Kidney (tissue), 14 donors: ENCODE results near the gene NELFB. TPM values are rescaled to one million over a fixed set of nuclear protein-coding genes. Genes with fewer than 3 reads are reported as not detected.
A peak's percentile ranks its signal among the peaks of the same experiment; 100 is the strongest.

ENCODE experiments used
- DNase-seq, 5 donors: peaks; one replicate each; pipeline ENCODE4 v3.0.0-alpha.2; 2013 to 2020
- FAIRE-seq: peaks from 2 replicates; lab custom pipeline; 2012; peaks lifted over from hg19 to GRCh38; lab: Jason Lieb, UNC
- H3K27ac ChIP-seq, 2 donors: one replicate each; pipeline ENCODE4 v1.7.0; 2013; ENCODE audit warnings: low read depth in 2 of 2, low read length in 2 of 2, inconsistent platforms in 1 of 2
- H3K27me3 ChIP-seq: one replicate; pipeline ENCODE4 v1.7.1; 2013; ENCODE audit warnings: low read length, inconsistent platforms; ENCODE audit not compliant: control insufficient read depth, insufficient read depth
- H3K36me3 ChIP-seq, 3 donors: one replicate each; pipeline versions ENCODE4 v1.7.0 to v1.7.1; 2013; ENCODE audit warnings: low read length in 3 of 3, control low read depth in 1 of 3, inconsistent platforms in 1 of 3; ENCODE audit not compliant: insufficient read depth in 3 of 3, control insufficient read depth in 2 of 3
- H3K4me1 ChIP-seq, 3 donors: one replicate each; pipeline versions ENCODE4 v1.7.0 to v1.7.1; 2013; ENCODE audit warnings: low read length in 3 of 3, inconsistent platforms in 1 of 3, low read depth in 1 of 3; ENCODE audit not compliant: control insufficient read depth in 2 of 3, insufficient read depth in 2 of 3
- H3K4me3 ChIP-seq, 3 donors: one replicate each; pipeline versions ENCODE4 v1.7.0 to v1.8.1; 2013; ENCODE audit warnings: low read length in 3 of 3, control low read depth in 1 of 3, inconsistent platforms in 1 of 3
- H3K9ac ChIP-seq, 3 donors: one replicate each; pipeline versions ENCODE4 v1.7.0 to v1.7.1; 2013; ENCODE audit warnings: low read length in 3 of 3, control low read depth in 1 of 3, inconsistent platforms in 1 of 3
- H3K9me3 ChIP-seq, 3 donors: one replicate each; pipeline versions ENCODE4 v1.7.0 to v1.7.1; 2013; ENCODE audit warnings: low read length in 3 of 3, control low read depth in 1 of 3, inconsistent platforms in 1 of 3; ENCODE audit not compliant: control insufficient read depth in 2 of 3, insufficient read depth in 1 of 3
- intact Hi-C: fragments of 100-400 bp; cut with DNase I; formaldehyde crosslinking; loops from one replicate; pipeline ENCODE4 v1.11.1; 2022
- polyA plus RNA-seq: library from polyadenylated mRNA; stranded (reverse); fragments of 350-450 nt; fragmentation: Illumina TruSeq; extraction: RNeasy Lipid Tissue Mini Kit (QIAGEN cat#74804); gene quantifications from one replicate; pipeline ENCODE4 v1.2.3, GENCODE V29; 2014; ENCODE audit warnings: low read depth, low replicate concordance; ENCODE audit not compliant: insufficient read depth
- total RNA-seq: library from RNA; stranded (reverse); fragmentation: NEBNext Ultra II Directional; extraction: Animal tissue kit (Norgen Biotek cat#: 25700); gene quantifications from one replicate; pipeline ENCODE4 v1.2.1, GENCODE V29; 2021
- TF ChIP-seq, protein P1 (sequence below): IDR thresholded peaks from 3 replicates; pipeline ENCODE4 v1.5.1; 2012; ENCODE audit warnings: mild to moderate bottlenecking, moderate library complexity, borderline replicate concordance; ENCODE audit not compliant: insufficient read depth; ENCODE audit errors: extremely low read depth
- donor health status: control.
- donor health status: control.
- donor health status: control.
- donor health status: control.
- donor health status: control.
- donor health status: DM: yes; HTN: yes; CAD: no.
- donor health status: Normal renal cell carcinoma (clear cell type).

The NELFB gene
- total and polyA plus RNA-seq, 2 donors from 2014 or later, result 43.8 to 57.3 TPM

DNA sequence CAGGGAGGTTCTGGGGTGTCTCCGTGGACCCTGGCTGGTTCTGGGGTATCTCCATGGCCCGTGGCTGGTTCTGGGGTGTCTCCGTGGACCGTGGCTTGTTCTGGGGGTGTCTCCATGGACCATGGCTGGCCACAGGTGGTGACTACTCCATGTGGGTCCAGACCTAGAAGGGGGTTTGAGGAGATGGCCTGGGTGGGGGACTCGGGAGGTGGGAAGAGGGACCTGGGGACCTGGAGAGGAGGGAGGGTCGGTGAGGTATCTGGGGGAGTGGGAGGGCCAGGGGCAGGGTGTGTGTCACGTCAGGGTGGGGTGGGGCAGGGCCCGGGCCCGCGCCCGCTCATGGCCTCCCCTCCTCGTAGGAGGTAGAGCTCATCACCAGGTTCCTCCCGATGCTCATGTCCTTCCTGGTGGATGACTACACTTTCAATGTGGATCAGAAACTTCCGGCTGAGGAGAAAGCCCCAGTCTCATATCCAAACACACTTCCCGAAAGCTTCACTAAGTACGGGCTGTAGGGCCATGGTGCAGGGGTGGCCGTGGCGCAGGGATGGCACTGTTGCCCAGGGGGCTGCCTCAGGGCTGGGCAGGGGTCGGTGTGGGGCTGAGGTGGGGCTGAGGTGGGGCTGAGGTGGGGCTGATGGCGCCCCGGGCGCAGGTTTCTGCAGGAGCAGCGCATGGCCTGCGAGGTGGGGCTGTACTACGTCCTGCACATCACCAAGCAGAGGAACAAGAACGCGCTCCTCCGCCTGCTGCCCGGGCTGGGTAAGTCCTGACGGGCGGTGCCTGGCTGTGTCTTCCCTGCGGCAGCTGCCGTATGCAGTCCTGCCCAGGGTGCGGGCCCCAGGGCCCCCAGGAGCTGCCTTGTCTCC is 11.7 kb downstream of the NELFB start:
- H3K9ac ChIP-seq, result no peak overlapping the region

GRCh38 chr9:137267933-137268355 is 12.8 kb downstream of the NELFB start:
- H3K36me3 ChIP-seq, result peaks cover 2 to 7% (median 4%) of the 10 kb centered on the region in 3 donors
- TF ChIP-seq, protein P1, sequence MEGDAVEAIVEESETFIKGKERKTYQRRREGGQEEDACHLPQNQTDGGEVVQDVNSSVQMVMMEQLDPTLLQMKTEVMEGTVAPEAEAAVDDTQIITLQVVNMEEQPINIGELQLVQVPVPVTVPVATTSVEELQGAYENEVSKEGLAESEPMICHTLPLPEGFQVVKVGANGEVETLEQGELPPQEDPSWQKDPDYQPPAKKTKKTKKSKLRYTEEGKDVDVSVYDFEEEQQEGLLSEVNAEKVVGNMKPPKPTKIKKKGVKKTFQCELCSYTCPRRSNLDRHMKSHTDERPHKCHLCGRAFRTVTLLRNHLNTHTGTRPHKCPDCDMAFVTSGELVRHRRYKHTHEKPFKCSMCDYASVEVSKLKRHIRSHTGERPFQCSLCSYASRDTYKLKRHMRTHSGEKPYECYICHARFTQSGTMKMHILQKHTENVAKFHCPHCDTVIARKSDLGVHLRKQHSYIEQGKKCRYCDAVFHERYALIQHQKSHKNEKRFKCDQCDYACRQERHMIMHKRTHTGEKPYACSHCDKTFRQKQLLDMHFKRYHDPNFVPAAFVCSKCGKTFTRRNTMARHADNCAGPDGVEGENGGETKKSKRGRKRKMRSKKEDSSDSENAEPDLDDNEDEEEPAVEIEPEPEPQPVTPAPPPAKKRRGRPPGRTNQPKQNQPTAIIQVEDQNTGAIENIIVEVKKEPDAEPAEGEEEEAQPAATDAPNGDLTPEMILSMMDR, result no peak
- intact Hi-C loops, result no loop called here
- no peak overlapping the region for H3K9ac ChIP-seq
- no peaks in the 10 kb centered on the region for H3K27me3 ChIP-seq
- H3K4me3 ChIP-seq, result no peak overlapping the region
- peaks cover 0 to 16% (median 13%) of the 10 kb centered on the region in 3 donors for H3K4me1 ChIP-seq
- no peak overlapping the region for H3K27ac ChIP-seq
- DNase-seq (peak in 1 of 5 donors; percentile 58), FAIRE-seq (no peak)
- no peaks in the 10 kb centered on the region for H3K9me3 ChIP-seq

More for the DNA sequence above, 11.7 kb downstream of the NELFB start:
- Histone ChIP-seq H3K4me1 (peaks cover 0 to 18% (median 13%) of the 10 kb centered on the region in 3 donors), H3K4me3 (no peak overlapping the region), H3K27me3 (no peaks in the 10 kb centered on the region), H3K9me3 (no peaks in the 10 kb centered on the region), H3K36me3 (peaks cover 2 to 7% (median 4%) of the 10 kb centered on the region in 3 donors), H3K27ac (no peak overlapping the region)
- intact Hi-C loops, result no loop called here
- peak in 1 of 5 donors; percentile 78 for DNase-seq
- no peak for FAIRE-seq
- TF ChIP-seq, protein P1, result no peak

DNA sequence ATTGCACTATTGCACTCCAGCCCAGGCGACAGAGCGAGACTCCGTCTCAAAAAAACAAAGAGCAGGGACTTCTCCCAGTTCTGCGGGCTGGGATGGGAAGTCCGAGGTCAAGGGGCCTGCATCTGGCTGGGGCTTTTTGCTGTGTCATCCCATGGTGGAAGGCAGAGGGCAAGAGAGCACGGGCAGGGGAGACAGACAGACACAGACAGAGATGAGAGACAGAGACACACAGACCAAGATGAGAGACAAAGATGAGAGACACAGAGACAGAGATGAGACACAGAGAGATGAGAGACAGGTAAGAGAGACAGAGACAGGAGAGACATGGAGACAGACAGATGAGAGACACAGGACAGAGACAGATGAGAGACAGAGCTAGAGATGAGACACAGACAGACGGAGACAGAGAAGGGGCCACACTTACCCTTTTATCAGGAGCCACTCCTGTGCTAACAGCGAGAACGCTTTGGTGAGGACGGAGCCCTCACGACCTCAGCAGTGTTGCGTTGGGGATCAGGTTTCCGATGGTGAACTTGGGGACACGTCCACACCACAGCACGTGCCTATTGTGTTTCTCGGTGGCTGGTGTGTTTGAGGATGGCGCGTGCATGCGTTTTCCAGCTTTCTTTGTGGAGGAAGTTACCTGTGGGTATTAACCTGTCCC is 13.5 kb downstream of the NELFB start:
- Histone ChIP-seq H3K36me3 (peaks cover 2 to 6% (median 4%) of the 10 kb centered on the region in 3 donors), H3K4me1 (peaks cover 0 to 16% (median 13%) of the 10 kb centered on the region in 3 donors), H3K27ac (peak overlapping the region; percentile 61 to 76), H3K4me3 (peak overlapping the region in 1 of 3 donors; percentile 1), H3K9ac (peak overlapping the region in 1 of 3 donors; percentile 53), H3K27me3 (no peaks in the 10 kb centered on the region), H3K9me3 (no peaks in the 10 kb centered on the region)
- TF ChIP-seq, protein P1, result no peak
- FAIRE-seq (no peak), DNase-seq (peak in 1 of 5 donors; percentile 78)
- intact Hi-C loops, result no loop called here
